HL-60/S4 treated with retinoic acid at 250 ng/mL for 4 days and 3 days (cell line): Measurements from ENCODE around the gene PRDM7.
"Not testable (repeated sequence)": the region's sequence is repeated elsewhere in the genome, so short reads cannot be mapped to it uniquely, and the experiment has no call there.

Experiments used
- in situ Hi-C: fragments of 300-500 bp; cut with MboI; formaldehyde crosslinking; loops from 2 replicates; pipeline ENCODE4 v1.7.0; 2022; ENCODE audit warnings: low sequenced_read_pairs

The PRDM7 gene

GRCh38 chr16:90077240-90077756 lies at the start of gene PRDM7:
Gene PRDM7, minus strand, starts transcription at chr16:90077331. Its CDS starts 1,421 bp downstream, at chr16:90075910.
- in situ Hi-C loops, result no loop called here

GRCh38 chr16:90121846-90122245 lies 44.7 kb upstream of the PRDM7 start:
- in situ Hi-C loops, result not testable (repeated sequence)

- in situ Hi-C loops, result not testable (repeated sequence)
Observed at GRCh38 chr16:90107617-90108016, 30.5 kb upstream of the PRDM7 start.

- in situ Hi-C loops, result not testable (repeated sequence)
Observed at GRCh38 chr16:90107060-90107459, 29.9 kb upstream of the PRDM7 start.

- in situ Hi-C loops, result not testable (repeated sequence)
Observed at GRCh38 chr16:90106271-90106670, 29.1 kb upstream of the PRDM7 start.

- in situ Hi-C loops, result not testable (repeated sequence)
Observed at GRCh38 chr16:90104725-90105124, 27.6 kb upstream of the PRDM7 start.

- in situ Hi-C loops, result not testable (repeated sequence)
Observed at GRCh38 chr16:90102086-90102884, 25.2 kb upstream of the PRDM7 start.

GRCh38 chr16:90101332-90101731 lies 24.2 kb upstream of the PRDM7 start:
- in situ Hi-C loops, result not testable (repeated sequence)

- in situ Hi-C loops, result not testable (repeated sequence)
Observed at GRCh38 chr16:90100790-90101189, 23.7 kb upstream of the PRDM7 start.

- in situ Hi-C loops, result not testable (repeated sequence)
Observed at GRCh38 chr16:90100229-90100628, 23.1 kb upstream of the PRDM7 start.

- in situ Hi-C loops, result not testable (repeated sequence)
Observed at GRCh38 chr16:90098936-90099335, 21.8 kb upstream of the PRDM7 start.

- in situ Hi-C loops, result not testable (repeated sequence)
Observed at GRCh38 chr16:90097010-90097684, 20.0 kb upstream of the PRDM7 start.

- in situ Hi-C loops, result not testable (repeated sequence)
Observed at GRCh38 chr16:90094791-90095190, 17.7 kb upstream of the PRDM7 start.

GRCh38 chr16:90094296-90094695 lies 17.2 kb upstream of the PRDM7 start:
- in situ Hi-C loops, result not testable (repeated sequence)

GRCh38 chr16:90093799-90094198 lies 16.7 kb upstream of the PRDM7 start:
- in situ Hi-C loops, result not testable (repeated sequence)

GRCh38 chr16:90092781-90093180 lies 15.7 kb upstream of the PRDM7 start:
- in situ Hi-C loops, result not testable (repeated sequence)

- in situ Hi-C loops, result no loop called here
Observed at GRCh38 chr16:90084215-90084950, 7.3 kb upstream of the PRDM7 start.

GRCh38 chr16:90083139-90083538 lies 6.0 kb upstream of the PRDM7 start:
- in situ Hi-C loops, result no loop called here

GRCh38 chr16:90081606-90081970 lies 4.5 kb upstream of the PRDM7 start:
- in situ Hi-C loops, result no loop called here

- in situ Hi-C loops, result no loop called here
Observed at GRCh38 chr16:90078579-90078895, 1.4 kb upstream of the PRDM7 start.

GRCh38 chr16:90077757-90078578 lies 837 bp upstream of the PRDM7 start:
- in situ Hi-C loops, result no loop called here
